Upper lobe of left lung (tissue), 4 donors: ENCODE data around the gene KIF21B.

Source experiments
- EP300 ChIP-seq, 4 donors: sonication (generic); formaldehyde crosslinking; IDR thresholded peaks; one replicate each; pipeline ENCODE4 v1.5.1; 2017; ENCODE audit warnings: antibody characterized with exemption in 4 of 4, control low read depth in 2 of 4
- POLR2A ChIP-seq, 4 donors: fragments of 450-650 bp; IDR thresholded peaks; one replicate each; pipeline ENCODE4 v1.5.1; 2016 to 2017; ENCODE audit warnings: antibody characterized with exemption in 4 of 4, mild to moderate bottlenecking in 2 of 4
- TF ChIP-seq, protein P1 (sequence below), 6 experiments: fragments of 450-650 bp in 4 of 6; fragments of 200-600 bp in 2 of 6; sonication (generic) in 2 of 6; IDR thresholded peaks; one replicate each; pipeline ENCODE4 v1.5.1; 2016 to 2019; ENCODE audit warnings: antibody characterized with exemption in 6 of 6

- TF ChIP-seq POLR2A (IDR thresholded peaks at IDR 0.05) (no peak), EP300 (IDR thresholded peaks at IDR 0.05) (no peak)
- TF ChIP-seq, protein P1, sequence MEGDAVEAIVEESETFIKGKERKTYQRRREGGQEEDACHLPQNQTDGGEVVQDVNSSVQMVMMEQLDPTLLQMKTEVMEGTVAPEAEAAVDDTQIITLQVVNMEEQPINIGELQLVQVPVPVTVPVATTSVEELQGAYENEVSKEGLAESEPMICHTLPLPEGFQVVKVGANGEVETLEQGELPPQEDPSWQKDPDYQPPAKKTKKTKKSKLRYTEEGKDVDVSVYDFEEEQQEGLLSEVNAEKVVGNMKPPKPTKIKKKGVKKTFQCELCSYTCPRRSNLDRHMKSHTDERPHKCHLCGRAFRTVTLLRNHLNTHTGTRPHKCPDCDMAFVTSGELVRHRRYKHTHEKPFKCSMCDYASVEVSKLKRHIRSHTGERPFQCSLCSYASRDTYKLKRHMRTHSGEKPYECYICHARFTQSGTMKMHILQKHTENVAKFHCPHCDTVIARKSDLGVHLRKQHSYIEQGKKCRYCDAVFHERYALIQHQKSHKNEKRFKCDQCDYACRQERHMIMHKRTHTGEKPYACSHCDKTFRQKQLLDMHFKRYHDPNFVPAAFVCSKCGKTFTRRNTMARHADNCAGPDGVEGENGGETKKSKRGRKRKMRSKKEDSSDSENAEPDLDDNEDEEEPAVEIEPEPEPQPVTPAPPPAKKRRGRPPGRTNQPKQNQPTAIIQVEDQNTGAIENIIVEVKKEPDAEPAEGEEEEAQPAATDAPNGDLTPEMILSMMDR (IDR thresholded peaks at IDR 0.05), result no peak
Measured at GRCh38 chr1:201020721-201021629, 2.5 kb downstream of the KIF21B start.
